Sigmoid colon (tissue), 7 donors: ENCODE data around the gene DENND2A. TPM values are rescaled to one million over a fixed set of nuclear protein-coding genes. Genes with fewer than 3 reads are reported as not detected.
"Not testable (repeated sequence)": the region's sequence is repeated elsewhere in the genome, so short reads cannot be mapped to it uniquely, and the experiment has no call there.

Experiments
- DNase-seq: peaks from one replicate; pipeline ENCODE4 v3.0.0-alpha.2; 2019
- H3K27ac ChIP-seq, 4 donors: fragments of 200-600 bp; sonication (generic); one replicate each; pipeline ENCODE4 v1.5.1; 2016 to 2019; ENCODE audit warnings: mild to moderate bottlenecking in 1 of 4
- H3K27me3 ChIP-seq, 3 donors: fragments of 200-600 bp; sonication (generic); one replicate each; pipeline ENCODE4 v1.5.1; 2019; ENCODE audit warnings: mild to moderate bottlenecking in 1 of 3
- H3K36me3 ChIP-seq, 4 donors: fragments of 200-600 bp; sonication (generic); one replicate each; pipeline ENCODE4 v1.5.1; 2016 to 2019
- H3K4me1 ChIP-seq, 4 donors: fragments of 200-600 bp; sonication (generic); one replicate each; pipeline ENCODE4 v1.5.1; 2017 to 2019
- H3K4me3 ChIP-seq, 4 donors: fragments of 200-600 bp; sonication (generic); one replicate each; pipeline ENCODE4 v1.5.1; 2017 to 2019; ENCODE audit warnings: mild to moderate bottlenecking in 2 of 4, moderate library complexity in 1 of 4
- H3K9me3 ChIP-seq, 4 donors: fragments of 200-600 bp in 3 of 4; sonication (generic) in 3 of 4; one replicate each; pipeline versions ENCODE4 v1.5.1 to v1.6.1; 2013 to 2019
- CTCF ChIP-seq, 4 experiments: fragments of 450-650 bp in 3 of 4; fragments of 200-600 bp in 1 of 4; IDR thresholded peaks; one replicate each; pipeline ENCODE4 v1.5.1; 2016 to 2019; ENCODE audit warnings: antibody characterized with exemption in 4 of 4, mild to moderate bottlenecking in 3 of 4, moderate library complexity in 2 of 4
- EP300 ChIP-seq, 4 donors: sonication (generic); formaldehyde crosslinking; IDR thresholded peaks; one replicate each; pipeline ENCODE4 v1.6.1; 2017; ENCODE audit warnings: antibody characterized with exemption in 4 of 4
- POLR2A ChIP-seq, 2 donors: fragments of 450-650 bp; IDR thresholded peaks; one replicate each; pipeline ENCODE4 v1.6.1; 2016; ENCODE audit warnings: antibody characterized with exemption in 2 of 2, mild to moderate bottlenecking in 2 of 2, moderate library complexity in 2 of 2
- POLR2AphosphoS5 ChIP-seq, 4 donors: sonication (generic); formaldehyde crosslinking; IDR thresholded peaks; one replicate each; pipeline ENCODE4 v1.6.1; 2017; ENCODE audit warnings: antibody characterized with exemption in 4 of 4
- WGBS, 2 donors: extraction: QIAGEN DNeasy Blood & Tissue Kit; methylation state at CpG; one replicate each; pipeline ENCODE4 v1.1.7; 2013; 5-methylcytosine and 5-hydroxymethylcytosine counted together
- intact Hi-C: fragments of 100-400 bp; cut with DNase I; formaldehyde crosslinking; loops from one replicate; pipeline ENCODE4 v1.15.1; 2023
- polyA plus RNA-seq, 3 donors: library from polyadenylated mRNA; stranded (reverse); fragments of 200-250 nt; gene quantifications; one replicate each; pipeline ENCODE4 v1.2.3, GENCODE V29; 2013
- total RNA-seq, 4 donors: library from RNA; depleted of rRNA; stranded (reverse); fragments of >200 nt; gene quantifications; one replicate each; pipeline ENCODE4 v1.1.0, GENCODE V29; 2016
- donor health status: healthy with polysubstance abuse.
- donor health status: Bipolar disorder and iron deficiency.
- donor health status: healthy.

The DENND2A gene
- total and polyA plus RNA-seq, 7 donors = 6.2 to 38.8 (median 11.4) TPM

- intact Hi-C loops = loop anchor here (5.0 to 10.0 kb wide), 3 partner anchors 340 to 863 kb away; partner anchors contain the start of genes KDM7A and MRPS33
- Histone ChIP-seq H3K27me3 (no peaks in the 10 kb centered on the region), H3K9me3 (no peaks in the 10 kb centered on the region), H3K4me1 (peaks cover 0 to 35% (median 29%) of the 10 kb centered on the region in 4 donors), H3K27ac (peak overlapping the region in 1 of 4 donors; percentile 79), H3K36me3 (no peaks in the 10 kb centered on the region), H3K4me3 (no peak overlapping the region)
- DNase-seq = peak; percentile 48
- WGBS, 2 donors = 84 to 85% methylated on average over 15 of the region's 15 CpGs
- TF ChIP-seq EP300 (IDR thresholded peaks at IDR 0.05) (no peak), CTCF (IDR thresholded peaks at IDR 0.05) (no peak), POLR2AphosphoS5 (IDR thresholded peaks at IDR 0.05) (no peak), POLR2A (IDR thresholded peaks at IDR 0.05) (no peak)
Observed at GRCh38 chr7:140671966-140672365, 31.4 kb upstream of the DENND2A start.

GRCh38 chr7:140670343-140670935 is 29.8 kb upstream of the DENND2A start:
- 70 to 75% methylated on average over 4 of the region's 4 CpGs for WGBS, 2 donors

GRCh38 chr7:140669862-140670261 is 29.2 kb upstream of the DENND2A start:
- peaks cover 0 to 22% (median 17%) of the 10 kb centered on the region in 4 donors for H3K4me1 ChIP-seq
- not testable (repeated sequence) for H3K36me3 ChIP-seq, H3K4me3 ChIP-seq, H3K27ac ChIP-seq, H3K27me3 ChIP-seq, H3K9me3 ChIP-seq
- peak; percentile 25 for DNase-seq
- intact Hi-C loops = loop anchor here (5.0 to 10.0 kb wide), 3 partner anchors 342 to 865 kb away; partner anchors contain the start of genes KDM7A and MRPS33
- 60 to 89% methylated on average over 10 of the region's 10 CpGs for WGBS, 2 donors

More at GRCh38 chr7:140670343-140670935, 29.8 kb upstream of the DENND2A start:
- intact Hi-C loops = loop anchor here (5.0 to 10.0 kb wide), 3 partner anchors 342 to 864 kb away; partner anchors contain the start of genes KDM7A and MRPS33
- H3K27me3 ChIP-seq = no peaks in the 10 kb centered on the region
- peak; percentile 56 for DNase-seq
- H3K4me3 ChIP-seq = no peak overlapping the region
- H3K9me3 ChIP-seq = no peaks in the 10 kb centered on the region
- H3K4me1 ChIP-seq = peaks cover 0 to 28% (median 23%) of the 10 kb centered on the region in 4 donors
- no peaks in the 10 kb centered on the region for H3K36me3 ChIP-seq
- no peak overlapping the region for H3K27ac ChIP-seq
- no peak for TF ChIP-seq CTCF (IDR thresholded peaks at IDR 0.05)
- TF ChIP-seq EP300 (IDR thresholded peaks at IDR 0.05) = no peak
- no peak for TF ChIP-seq POLR2AphosphoS5 (IDR thresholded peaks at IDR 0.05)

GRCh38 chr7:140669352-140669751 is 28.7 kb upstream of the DENND2A start:
- no peak overlapping the region for H3K27ac ChIP-seq
- no peaks in the 10 kb centered on the region for H3K36me3 ChIP-seq
- no peak for DNase-seq
- no peak overlapping the region for H3K4me3 ChIP-seq
- 88 to 91% methylated on average over 3 of the region's 3 CpGs for whole genome bisulfite sequencing, 2 donors
- intact Hi-C loops = no loop called here
- H3K9me3 ChIP-seq = no peaks in the 10 kb centered on the region
- TF ChIP-seq POLR2A (IDR thresholded peaks at IDR 0.05) (no peak), CTCF (IDR thresholded peaks at IDR 0.05) (no peak), POLR2AphosphoS5 (IDR thresholded peaks at IDR 0.05) (no peak)
- H3K27me3 ChIP-seq = no peaks in the 10 kb centered on the region
- peaks cover 0 to 17% (median 12%) of the 10 kb centered on the region in 4 donors for H3K4me1 ChIP-seq

GRCh38 chr7:140668641-140669040 is 28.0 kb upstream of the DENND2A start:
- DNase-seq = no peak
- intact Hi-C loops = no loop called here
- Histone ChIP-seq H3K27me3 (no peaks in the 10 kb centered on the region), H3K4me1 (peaks cover 0 to 10% (median 5%) of the 10 kb centered on the region in 4 donors), H3K9me3 (no peaks in the 10 kb centered on the region), H3K27ac (no peak overlapping the region), H3K36me3 (no peaks in the 10 kb centered on the region), H3K4me3 (no peak overlapping the region)
- 82 to 90% methylated on average over 1 of the region's 1 CpG for WGBS, 2 donors
- TF ChIP-seq CTCF (IDR thresholded peaks at IDR 0.05) = no peak
- no peak for TF ChIP-seq POLR2AphosphoS5 (IDR thresholded peaks at IDR 0.05)
- TF ChIP-seq POLR2A (IDR thresholded peaks at IDR 0.05) = no peak
- no peak for TF ChIP-seq EP300 (IDR thresholded peaks at IDR 0.05)
